ENCODE measurements around the gene VAMP4. TPM values are rescaled to one million over a fixed set of nuclear protein-coding genes. Genes with fewer than 3 reads are reported as not detected.
A peak's percentile ranks its signal among the peaks of the same experiment; 100 is the strongest.

The VAMP4 gene
- polyA plus RNA-seq, 1 of the 3 experiments (the other 2 are of a cell fraction), result 2.5 TPM

GRCh38 chr1:171788696-171789095 is 46.8 kb upstream of the VAMP4 start:
- H3K27me3 ChIP-seq (ENCODE audit: insufficient read depth), result no peaks in the 10 kb centered on the region
- WGBS (ENCODE audit: low lambda C conversion rate), result 81% methylated on average over 5 of the region's 5 CpGs
- ChIA-PET CTCF (interaction anchor here (7.1 to 11.1 kb wide), 2 partner anchors 13 to 197 kb away, joined by 34 to 74 read pairs; no protein-coding TSS in a partner anchor), POLR2A (no interaction called here)
- peak; percentile 25; the same call in 1 of the 2 replicates for TF ChIP-seq NFIC (IDR thresholded peaks at IDR 0.05; ENCODE audit: borderline replicate concordance)
- no peak for TF ChIP-seq USF1 (IDR thresholded peaks at IDR 0.05; ENCODE audit: borderline replicate concordance, low read depth)
- peaks cover 3% of the 10 kb centered on the region for H3F3A ChIP-seq (replicated peaks; ENCODE audit: insufficient read depth)
- no peaks in the 10 kb centered on the region for H3K9me2 ChIP-seq
- peaks cover 36 to 97% of the 10 kb centered on the region in 2 experiments for H3K36me3 ChIP-seq (replicated peaks in 1 of 2; ENCODE audit: control insufficient read depth in 1 of 2, insufficient read depth in 2 of 2, low read length in 1 of 2)
- H3K79me2 ChIP-seq (ENCODE audit: insufficient read depth), result peaks cover 22% of the 10 kb centered on the region
- H3K9ac ChIP-seq, result no peak overlapping the region; the same call in 1 of the 2 replicates
- no peaks in the 10 kb centered on the region for H3K9me3 ChIP-seq
- peak overlapping the region in 1 of 2 experiments; percentile 10; a peak in 1 of 4 replicates for H3K27ac ChIP-seq (ENCODE audit: low read depth in 2 of 2, low read length in 1 of 2)
- no peak for DNase-seq
- no peak overlapping the region for H3K4me3 ChIP-seq (ENCODE audit: low read depth in 2 of 2, low read length in 1 of 2)
- H2AFZ ChIP-seq (ENCODE audit: low read depth), result no peak overlapping the region
- no peak overlapping the region for H3K4me2 ChIP-seq
- peaks cover 2 to 19% of the 10 kb centered on the region in 2 experiments; a peak in 2 of 4 replicates for H3K4me1 ChIP-seq (ENCODE audit: control insufficient read depth in 1 of 2, insufficient read depth in 2 of 2, low read depth in 1 of 2, low read length in 1 of 2)
- H4K20me1 ChIP-seq (ENCODE audit: insufficient read depth), result no peaks in the 10 kb centered on the region

- Histone ChIP-seq H3K4me3 (ENCODE audit: low read depth in 2 of 2, low read length in 1 of 2) (no peak overlapping the region), H3K9ac (no peak overlapping the region), H3K36me3 (replicated peaks in 1 of 2; ENCODE audit: control insufficient read depth in 1 of 2, insufficient read depth in 2 of 2, low read length in 1 of 2) (peaks cover 34 to 93% of the 10 kb centered on the region in 2 experiments), H3K27me3 (ENCODE audit: insufficient read depth) (no peaks in the 10 kb centered on the region), H3K79me2 (ENCODE audit: insufficient read depth) (peaks cover 28% of the 10 kb centered on the region), H3K9me3 (no peaks in the 10 kb centered on the region), H3K4me2 (no peak overlapping the region), H3K9me2 (no peaks in the 10 kb centered on the region), H4K20me1 (ENCODE audit: insufficient read depth) (no peaks in the 10 kb centered on the region), H3F3A (replicated peaks; ENCODE audit: insufficient read depth) (no peaks in the 10 kb centered on the region), H2AFZ (ENCODE audit: low read depth) (no peak overlapping the region), H3K27ac (ENCODE audit: low read depth in 2 of 2, low read length in 1 of 2) (no peak overlapping the region), H3K4me1 (ENCODE audit: control insufficient read depth in 1 of 2, insufficient read depth in 2 of 2, low read depth in 1 of 2, low read length in 1 of 2) (peaks cover 4 to 23% of the 10 kb centered on the region in 2 experiments; a peak in 2 of 4 replicates)
- TF ChIP-seq PBX3 (IDR thresholded peaks at IDR 0.05), result no peak
- CTCF ChIA-PET, result interaction anchor here (7.1 to 11.1 kb wide), 2 partner anchors 14 to 197 kb away, joined by 34 to 74 read pairs; no protein-coding TSS in a partner anchor
- no peak for DNase-seq
- POLR2A ChIA-PET, result no interaction called here
- 92% methylated on average over 15 of the region's 15 CpGs for WGBS (ENCODE audit: low lambda C conversion rate)
Observed at GRCh38 chr1:171787686-171788480, 46.0 kb upstream of the VAMP4 start.

- Histone ChIP-seq H3K9me2 (no peaks in the 10 kb centered on the region), H3K79me2 (ENCODE audit: insufficient read depth) (peaks cover 41% of the 10 kb centered on the region), H3K4me1 (ENCODE audit: control insufficient read depth in 1 of 2, insufficient read depth in 2 of 2, low read depth in 1 of 2, low read length in 1 of 2) (peaks cover 9 to 28% of the 10 kb centered on the region in 2 experiments; a peak in 2 of 4 replicates), H3F3A (replicated peaks; ENCODE audit: insufficient read depth) (no peaks in the 10 kb centered on the region), H4K20me1 (ENCODE audit: insufficient read depth) (no peaks in the 10 kb centered on the region), H3K27me3 (ENCODE audit: insufficient read depth) (no peaks in the 10 kb centered on the region), H3K36me3 (replicated peaks in 1 of 2; ENCODE audit: control insufficient read depth in 1 of 2, insufficient read depth in 2 of 2, low read length in 1 of 2) (peaks cover 30 to 80% of the 10 kb centered on the region in 2 experiments), H3K27ac (ENCODE audit: low read depth in 2 of 2, low read length in 1 of 2) (no peak overlapping the region), H3K9ac (no peak overlapping the region), H3K4me2 (no peak overlapping the region), H3K4me3 (ENCODE audit: low read depth in 2 of 2, low read length in 1 of 2) (no peak overlapping the region), H3K9me3 (no peaks in the 10 kb centered on the region), H2AFZ (ENCODE audit: low read depth) (no peak overlapping the region)
- ChIA-PET POLR2A (no interaction called here), CTCF (interaction anchor here (1.9 to 11.1 kb wide), 3 partner anchors 15 to 216 kb away, joined by 5 to 74 read pairs (median 27); no protein-coding TSS in a partner anchor)
- WGBS (ENCODE audit: low lambda C conversion rate), result 94% methylated on average over 2 of the region's 2 CpGs
- no peak for DNase-seq
- TF ChIP-seq CHD2 (IDR thresholded peaks at IDR 0.05; ENCODE audit: low read length, partially characterized antibody) (no peak), SMC3 (IDR thresholded peaks at IDR 0.05; ENCODE audit: low read depth, low read length) (no peak), GABPA (IDR thresholded peaks at IDR 0.05; ENCODE audit: low read depth) (no peak), USF1 (IDR thresholded peaks at IDR 0.05; ENCODE audit: borderline replicate concordance, low read depth) (no peak), MXI1 (IDR thresholded peaks at IDR 0.05; ENCODE audit: low read depth, low read length) (no peak), NFIC (IDR thresholded peaks at IDR 0.05; ENCODE audit: borderline replicate concordance) (no peak), TAF1 (IDR thresholded peaks at IDR 0.05; ENCODE audit: borderline replicate concordance, low read depth, low read length) (no peak), FOSL2 (IDR thresholded peaks at IDR 0.05; ENCODE audit: borderline replicate concordance, low read depth) (no peak), JUND (IDR thresholded peaks at IDR 0.05) (no peak), USF2 (IDR thresholded peaks at IDR 0.05; ENCODE audit: borderline replicate concordance, low read depth, low read length) (no peak), TCF12 (IDR thresholded peaks at IDR 0.05) (no peak), NRF1 (IDR thresholded peaks at IDR 0.05; ENCODE audit: low read depth, low read length) (no peak), POLR2AphosphoS5 (IDR thresholded peaks at IDR 0.05; ENCODE audit: low read depth, low read length) (no peak), EZH2phosphoT487 (IDR thresholded peaks at IDR 0.05; ENCODE audit: borderline replicate concordance, low read depth) (no peak)
Observed at GRCh38 chr1:171786534-171786933, 44.7 kb upstream of the VAMP4 start.
